Liver (tissue), 9 donors: Measurements from ENCODE around the gene KATNAL1. TPM values are rescaled to one million over a fixed set of nuclear protein-coding genes. Genes with fewer than 3 reads are reported as not detected.

ENCODE experiments used
- DNase-seq: peaks from one replicate; pipeline ENCODE4 v3.0.0-alpha.2; 2017; ENCODE audit warnings: low spot score
- H3K27ac ChIP-seq, 2 donors: one replicate each; pipeline ENCODE4 v1.7.0; 2013; ENCODE audit warnings: inconsistent platforms in 2 of 2, low read length in 2 of 2, control low read depth in 1 of 2, low read depth in 1 of 2, mild to moderate bottlenecking in 1 of 2
- H3K27me3 ChIP-seq, 4 donors: one replicate each; pipeline versions ENCODE4 v1.6.1 to v1.7.0; 2013; ENCODE audit warnings: low read length in 3 of 4, inconsistent platforms in 1 of 4, mild to moderate bottlenecking in 1 of 4, moderate library complexity in 1 of 4; ENCODE audit not compliant: control insufficient read depth in 4 of 4, insufficient read depth in 4 of 4
- H3K36me3 ChIP-seq, 4 donors: one replicate each; pipeline versions ENCODE4 v1.6.1 to v1.7.0; 2013; ENCODE audit warnings: low read length in 3 of 4, mild to moderate bottlenecking in 3 of 4, low read depth in 1 of 4, moderate library complexity in 1 of 4; ENCODE audit not compliant: control insufficient read depth in 4 of 4, insufficient read depth in 3 of 4
- H3K4me1 ChIP-seq, 4 donors: one replicate each; pipeline versions ENCODE4 v1.6.1 to v1.7.0; 2013; ENCODE audit warnings: low read length in 3 of 4, mild to moderate bottlenecking in 3 of 4, moderate library complexity in 1 of 4; ENCODE audit not compliant: control insufficient read depth in 4 of 4, insufficient read depth in 4 of 4
- H3K4me3 ChIP-seq, 3 donors: one replicate each; pipeline versions ENCODE4 v1.6.1 to v1.7.0; 2013; ENCODE audit warnings: low read length in 3 of 3, control low read depth in 1 of 3, low read depth in 1 of 3, mild to moderate bottlenecking in 1 of 3
- H3K9ac ChIP-seq, 2 donors: one replicate each; pipeline ENCODE4 v1.7.0; 2013; ENCODE audit warnings: low read length in 2 of 2, mild to moderate bottlenecking in 2 of 2, moderate library complexity in 2 of 2, control low read depth in 1 of 2, low read depth in 1 of 2
- H3K9me3 ChIP-seq, 4 donors: one replicate each; pipeline versions ENCODE4 v1.6.1 to v1.7.0; 2013; ENCODE audit warnings: low read length in 3 of 4; ENCODE audit not compliant: control insufficient read depth in 4 of 4
- ATF3 ChIP-seq: IDR thresholded peaks from 2 replicates; pipeline ENCODE4 v1.6.1; 2016; ENCODE audit warnings: antibody characterized with exemption
- CTCF ChIP-seq: fragments of 150-350 bp; IDR thresholded peaks from 2 replicates; pipeline ENCODE4 v1.5.1; 2017; ENCODE audit warnings: improper control_type of control experiment, low read depth, low read length; ENCODE audit not compliant: missing input control
- EGR1 ChIP-seq, 2 donors: IDR thresholded peaks; 2 replicates each; pipeline ENCODE4 v1.6.1; 2016 to 2018; ENCODE audit warnings: antibody characterized with exemption in 2 of 2, low read depth in 2 of 2
- FOXA1 ChIP-seq: IDR thresholded peaks from 2 replicates; pipeline ENCODE4 v1.6.1; 2016; ENCODE audit warnings: antibody characterized with exemption
- FOXA2 ChIP-seq: IDR thresholded peaks from 2 replicates; pipeline ENCODE4 v1.6.1; 2016; ENCODE audit warnings: antibody characterized with exemption
- GABPA ChIP-seq, 2 donors: IDR thresholded peaks in 1 of 2; conservative IDR thresholded peaks in 1 of 2; 2 replicates each; pipeline ENCODE4 v1.6.1; 2016; ENCODE audit warnings: antibody characterized with exemption in 2 of 2, mild to moderate bottlenecking in 1 of 2, moderate library complexity in 1 of 2
- HNF4A ChIP-seq, 2 donors: conservative IDR thresholded peaks; 2 replicates each; pipeline ENCODE4 v1.6.1; 2016; ENCODE audit warnings: antibody characterized with exemption in 2 of 2, mild to moderate bottlenecking in 2 of 2
- MAX ChIP-seq: IDR thresholded peaks from 2 replicates; pipeline ENCODE4 v1.6.1; 2016; ENCODE audit warnings: antibody characterized with exemption
- NR2F2 ChIP-seq: IDR thresholded peaks from 2 replicates; pipeline ENCODE4 v1.6.1; 2016; ENCODE audit warnings: antibody characterized with exemption
- RAD21 ChIP-seq, 2 donors: IDR thresholded peaks; 2 replicates each; pipeline ENCODE4 v1.6.1; 2016; ENCODE audit warnings: antibody characterized with exemption in 2 of 2, mild to moderate bottlenecking in 2 of 2
- REST ChIP-seq: IDR thresholded peaks from 2 replicates; pipeline ENCODE4 v1.6.1; 2016; ENCODE audit warnings: antibody characterized with exemption, mild to moderate bottlenecking
- RXRA ChIP-seq, 2 donors: IDR thresholded peaks; 2 replicates each; pipeline ENCODE4 v1.6.1; 2017 to 2018; ENCODE audit warnings: antibody characterized with exemption in 2 of 2, mild to moderate bottlenecking in 1 of 2
- SP1 ChIP-seq: IDR thresholded peaks from 2 replicates; pipeline ENCODE4 v1.6.1; 2018; ENCODE audit warnings: antibody characterized with exemption, mild to moderate bottlenecking
- TAF1 ChIP-seq: conservative IDR thresholded peaks from 2 replicates; pipeline ENCODE4 v1.6.1; 2016; ENCODE audit warnings: antibody characterized with exemption, mild to moderate bottlenecking
- ZBTB33 ChIP-seq: IDR thresholded peaks from 2 replicates; pipeline ENCODE4 v1.6.1; 2016; ENCODE audit warnings: antibody characterized with exemption
- WGBS: extraction: QIAGEN DNeasy Blood & Tissue Kit; methylation state at CpG from one replicate; pipeline ENCODE4 v1.1.7; 2013; 5-methylcytosine and 5-hydroxymethylcytosine counted together
- polyA plus RNA-seq, 2 donors: library from polyadenylated mRNA; stranded (reverse) in 1 of 2; unstranded in 1 of 2; fragments of 200-250 nt in 1 of 2; fragments of >200 nt in 1 of 2; fragmentation: Nextera tagmentation in 1 of 2; extraction: Ambion mirVana in 1 of 2; gene quantifications; one replicate each; pipeline versions ENCODE4 v1.2.1 to v1.2.3, GENCODE V29; 2013 to 2015
- total RNA-seq, 2 donors: library from RNA; depleted of rRNA; stranded (reverse); fragments of >200 nt; gene quantifications; one replicate each; pipeline ENCODE4 v1.2.3, GENCODE V29; 2014
- donor health status: healthy.
- donor health status: healthy.
- donor health status: healthy.
- donor health status: healthy.
- donor health status: healthy.

Gene KATNAL1
- total and polyA plus RNA-seq, 4 donors, result 2.7 to 12.8 (median 6.0) TPM

- 74% methylated on average over 7 of the region's 7 CpGs for WGBS
- no peaks in the 10 kb centered on the region for H3K9me3 ChIP-seq
Observed at GRCh38 chr13:30194906-30195305, 112.4 kb downstream of the KATNAL1 start.

GRCh38 chr13:30193279-30194234 is 113.8 kb downstream of the KATNAL1 start:
- H3K9ac ChIP-seq, result no peak overlapping the region
- H3K9me3 ChIP-seq, result no peaks in the 10 kb centered on the region
- no peak overlapping the region for H3K4me3 ChIP-seq
- no peaks in the 10 kb centered on the region for H3K4me1 ChIP-seq
- 92% methylated on average over 11 of the region's 11 CpGs for WGBS
- H3K36me3 ChIP-seq, result no peaks in the 10 kb centered on the region
- no peak overlapping the region for H3K27ac ChIP-seq
- no peak for DNase-seq
- no peak for TF ChIP-seq FOXA2
- no peak for TF ChIP-seq MAX
- no peak for TF ChIP-seq EGR1 (IDR thresholded peaks at IDR 0.05; ENCODE audit: low read depth in 2 of 2)
- no peak for TF ChIP-seq CTCF
- TF ChIP-seq HNF4A (conservative IDR thresholded peaks at IDR 0.05), result no peak
- TF ChIP-seq GABPA (IDR thresholded peaks at IDR 0.05 in 1 of 2, conservative IDR thresholded peaks at IDR 0.05 in 1 of 2), result no peak
- no peak for TF ChIP-seq ZBTB33
- no peak for TF ChIP-seq TAF1
- no peak for TF ChIP-seq NR2F2
- no peak for TF ChIP-seq RXRA (IDR thresholded peaks at IDR 0.05)
- no peak for TF ChIP-seq ATF3
- no peak for TF ChIP-seq REST
- no peaks in the 10 kb centered on the region for H3K27me3 ChIP-seq

More at GRCh38 chr13:30194906-30195305, 112.4 kb downstream of the KATNAL1 start:
- H3K4me3 ChIP-seq, result no peak overlapping the region
- H3K4me1 ChIP-seq, result no peaks in the 10 kb centered on the region
- no peaks in the 10 kb centered on the region for H3K36me3 ChIP-seq
- no peak overlapping the region for H3K27ac ChIP-seq
- H3K27me3 ChIP-seq, result no peaks in the 10 kb centered on the region
- no peak for TF ChIP-seq FOXA1
- TF ChIP-seq EGR1 (IDR thresholded peaks at IDR 0.05; ENCODE audit: low read depth in 2 of 2), result no peak
- TF ChIP-seq CTCF, result no peak
- no peak for TF ChIP-seq RAD21 (IDR thresholded peaks at IDR 0.05)
- no peak for TF ChIP-seq SP1
- no peak for TF ChIP-seq GABPA (IDR thresholded peaks at IDR 0.05 in 1 of 2, conservative IDR thresholded peaks at IDR 0.05 in 1 of 2)
- no peak for TF ChIP-seq HNF4A (conservative IDR thresholded peaks at IDR 0.05)
- no peak for TF ChIP-seq TAF1
- no peak for DNase-seq
- no peak overlapping the region for H3K9ac ChIP-seq
